RWPE2 (cell line): ENCODE measurements around the gene BUD13.

Experiments used
- ATAC-seq: fragments of 200-7000 bp; cut with Tn5 transposase; 3 replicates; pipeline ENCODE4 v1.9.1; 2021; ENCODE audit warnings: low read depth
- DNase-seq: peaks from one replicate; pipeline ENCODE4 v3.0.0-alpha.2; 2020; ENCODE audit warnings: low spot score
- H3K27ac ChIP-seq: fragments of 450-650 bp; 2 replicates; pipeline ENCODE4 v1.5.1; 2017; ENCODE audit warnings: mild to moderate bottlenecking; ENCODE audit not compliant: poor library complexity, severe bottlenecking
- H3K27me3 ChIP-seq: fragments of 250-450 bp; sonication (Bioruptor Pico); 2 replicates; pipeline ENCODE4 v1.5.1; 2021; ENCODE audit warnings: mild to moderate bottlenecking, moderate library complexity; ENCODE audit not compliant: insufficient read depth, poor library complexity, severe bottlenecking
- H3K36me3 ChIP-seq: fragments of 250-450 bp; sonication (Bioruptor Pico); 2 replicates; pipeline ENCODE4 v1.5.1; 2020; ENCODE audit warnings: low read depth, mild to moderate bottlenecking, moderate library complexity
- H3K4me1 ChIP-seq: fragments of 250-450 bp; sonication (Bioruptor Pico); 2 replicates; pipeline ENCODE4 v1.5.1; 2021; ENCODE audit warnings: mild to moderate bottlenecking, moderate library complexity; ENCODE audit not compliant: insufficient read depth, poor library complexity, severe bottlenecking
- H3K4me3 ChIP-seq: fragments of 250-450 bp; sonication (Bioruptor Pico); 2 replicates; pipeline ENCODE4 v1.5.1; 2021; ENCODE audit warnings: mild to moderate bottlenecking, moderate library complexity; ENCODE audit not compliant: severe bottlenecking
- H3K9me3 ChIP-seq: fragments of 250-450 bp; sonication (Bioruptor Pico); 2 replicates; pipeline ENCODE4 v1.5.1; 2021; ENCODE audit warnings: mild to moderate bottlenecking, moderate library complexity; ENCODE audit not compliant: severe bottlenecking
- TF ChIP-seq, protein P1 (sequence below): fragments of 450-650 bp; IDR thresholded peaks from one replicate; pipeline ENCODE4 v1.5.1; 2017; ENCODE audit warnings: mild to moderate bottlenecking, moderate library complexity; ENCODE audit not compliant: poor library complexity, severe bottlenecking

BUD13 gene

DNA sequence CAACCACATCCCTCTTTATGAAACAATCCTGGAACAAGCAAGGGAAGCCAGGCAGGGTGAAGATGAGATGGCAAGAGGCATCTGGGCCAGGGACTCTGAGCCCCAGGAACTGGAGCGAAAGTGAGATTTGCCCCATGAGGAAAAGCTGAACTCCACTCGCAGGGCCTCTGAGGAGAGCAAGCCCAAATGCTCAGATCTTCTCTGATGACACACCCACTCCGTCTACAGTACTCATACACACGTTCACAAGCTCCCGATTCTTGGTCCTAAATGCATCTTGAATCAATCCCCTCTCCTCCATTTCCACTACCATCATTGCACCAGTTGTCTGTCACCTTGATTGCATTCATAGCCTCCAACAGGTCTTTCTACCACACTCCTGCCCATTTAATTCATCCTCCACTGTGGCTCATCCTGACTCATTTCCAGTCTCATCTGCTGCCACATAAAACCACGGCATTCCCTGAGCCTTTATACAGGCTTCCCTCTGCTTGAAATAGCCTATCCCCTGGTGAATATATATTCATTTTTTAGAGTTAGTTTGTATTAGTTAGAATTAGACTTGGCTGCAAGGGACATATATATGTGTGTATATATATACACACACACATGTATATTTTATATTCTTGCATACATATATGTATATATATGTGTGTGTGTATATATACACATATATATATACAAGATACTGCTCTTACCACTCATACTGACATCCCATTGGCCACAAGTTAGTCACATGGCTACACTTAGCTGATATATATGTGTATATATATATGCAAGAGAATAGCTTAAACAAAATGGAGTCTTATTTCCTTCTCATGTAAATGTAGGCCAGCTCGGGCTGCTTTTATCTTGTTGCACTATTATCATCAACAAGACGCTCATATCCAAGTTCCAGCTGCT lies 20.3 kb upstream of the BUD13 start:
- H3K9me3 ChIP-seq, result no peaks in the 10 kb centered on the region
- H3K27ac ChIP-seq, result no peak overlapping the region
- no peak for DNase-seq
- TF ChIP-seq, protein P1, sequence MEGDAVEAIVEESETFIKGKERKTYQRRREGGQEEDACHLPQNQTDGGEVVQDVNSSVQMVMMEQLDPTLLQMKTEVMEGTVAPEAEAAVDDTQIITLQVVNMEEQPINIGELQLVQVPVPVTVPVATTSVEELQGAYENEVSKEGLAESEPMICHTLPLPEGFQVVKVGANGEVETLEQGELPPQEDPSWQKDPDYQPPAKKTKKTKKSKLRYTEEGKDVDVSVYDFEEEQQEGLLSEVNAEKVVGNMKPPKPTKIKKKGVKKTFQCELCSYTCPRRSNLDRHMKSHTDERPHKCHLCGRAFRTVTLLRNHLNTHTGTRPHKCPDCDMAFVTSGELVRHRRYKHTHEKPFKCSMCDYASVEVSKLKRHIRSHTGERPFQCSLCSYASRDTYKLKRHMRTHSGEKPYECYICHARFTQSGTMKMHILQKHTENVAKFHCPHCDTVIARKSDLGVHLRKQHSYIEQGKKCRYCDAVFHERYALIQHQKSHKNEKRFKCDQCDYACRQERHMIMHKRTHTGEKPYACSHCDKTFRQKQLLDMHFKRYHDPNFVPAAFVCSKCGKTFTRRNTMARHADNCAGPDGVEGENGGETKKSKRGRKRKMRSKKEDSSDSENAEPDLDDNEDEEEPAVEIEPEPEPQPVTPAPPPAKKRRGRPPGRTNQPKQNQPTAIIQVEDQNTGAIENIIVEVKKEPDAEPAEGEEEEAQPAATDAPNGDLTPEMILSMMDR, result no peak
- H3K36me3 ChIP-seq, result no peaks in the 10 kb centered on the region
- no peaks in the 10 kb centered on the region for H3K27me3 ChIP-seq
- peaks cover 7% of the 10 kb centered on the region for H3K4me1 ChIP-seq
- ATAC-seq, result peak; percentile 93
- H3K4me3 ChIP-seq, result no peak overlapping the region

GRCh38 chr11:116792144-116792868 lies 19.5 kb upstream of the BUD13 start:
- Histone ChIP-seq H3K4me3 (no peak overlapping the region), H3K27ac (no peak overlapping the region), H3K27me3 (no peaks in the 10 kb centered on the region), H3K9me3 (no peaks in the 10 kb centered on the region), H3K4me1 (peaks cover 7% of the 10 kb centered on the region), H3K36me3 (no peaks in the 10 kb centered on the region)
- no peak for ATAC-seq
- no peak for DNase-seq
- TF ChIP-seq, protein P1, result no peak

DNA sequence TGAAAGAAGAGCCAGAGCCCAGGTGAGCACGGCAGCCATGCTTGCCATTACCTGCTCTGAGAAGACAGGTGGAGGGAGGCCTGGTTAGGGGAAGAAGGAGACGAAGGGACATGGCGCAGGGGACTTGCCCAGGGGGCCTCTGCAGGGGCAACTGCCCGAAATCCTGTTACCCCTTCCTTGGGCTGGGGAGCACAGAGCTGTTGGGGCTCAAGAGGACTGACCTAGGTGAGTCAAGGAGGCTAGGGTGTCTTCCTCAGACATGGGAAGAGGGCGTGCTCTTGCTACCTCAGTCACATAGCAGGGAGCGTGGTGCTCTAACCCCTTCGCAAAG lies 19.0 kb upstream of the BUD13 start, which contains the start of gene APOA5:
Gene APOA5 (minus strand): TSS at position 67 of the 331 bp plus-strand sequence. CDS start 19 bp downstream, at position 48.
- ATAC-seq, result no peak
- H3K9me3 ChIP-seq, result no peaks in the 10 kb centered on the region
- DNase-seq, result no peak

GRCh38 chr11:116791002-116791812 lies 18.4 kb upstream of the BUD13 start:
- H3K4me3 ChIP-seq, result no peak overlapping the region
- TF ChIP-seq, protein P1, result peak; percentile 41

More for the DNA sequence above, 19.0 kb upstream of the BUD13 start, which contains the start of gene APOA5:
- TF ChIP-seq, protein P1, result no peak
- H3K27me3 ChIP-seq, result no peaks in the 10 kb centered on the region
- no peak within 1 kb of the TSS for H3K4me3 ChIP-seq
- H3K4me1 ChIP-seq, result peaks cover 10% of the 10 kb centered on the region
- no peak within 1 kb of the TSS for H3K27ac ChIP-seq
- H3K36me3 ChIP-seq, result peaks cover 2% of the 10 kb centered on the region

More at GRCh38 chr11:116791002-116791812, 18.4 kb upstream of the BUD13 start:
- DNase-seq (no peak), ATAC-seq (no peak)
- Histone ChIP-seq H3K27me3 (no peaks in the 10 kb centered on the region), H3K36me3 (peaks cover 8% of the 10 kb centered on the region), H3K9me3 (no peaks in the 10 kb centered on the region), H3K27ac (no peak overlapping the region), H3K4me1 (peaks cover 11% of the 10 kb centered on the region)
